HCT116 (cell line): ENCODE data around the gene NRP1. TPM values are rescaled to one million over a fixed set of nuclear protein-coding genes. Genes with fewer than 3 reads are reported as not detected.

Source experiments
- ATAC-seq: fragments of 200-7000 bp; cut with Tn5 transposase; 2 replicates; pipeline ENCODE4 v1.9.1; 2020; ENCODE audit warnings: mild to moderate bottlenecking, moderate library complexity
- BruUV-seq: library from RNA; stranded (reverse); fragments of 400-500 nt; replicated peaks from 2 replicates; lab custom pipeline; 2021; lab: Mats Ljungman, UMichigan
- CTCF ChIA-PET: fragments of 300-600 bp; sonication (Branson Sonifier 250); formaldehyde crosslinking; loops from one replicate; lab custom pipeline; 2021; ENCODE audit warnings: antibody characterized with exemption; lab: Charles Lee
- POLR2A ChIA-PET: fragments of 300-600, 350-600 bp; sonication (Branson Sonifier 250); formaldehyde crosslinking; loops from one replicate; lab custom pipeline; 2021; ENCODE audit warnings: antibody characterized with exemption; lab: Charles Lee
- RAD21 ChIA-PET, 2 experiments: fragments of 300-600 bp; sonication (Branson Sonifier 250); formaldehyde crosslinking; loops; one replicate each; lab custom pipeline; 2023; ENCODE audit warnings: low total read pairs in 2 of 2; ENCODE audit not compliant: uncharacterized antibody in 2 of 2, unreplicated experiment in 2 of 2, low non-redundant PET in 1 of 2; lab: Charles Lee
- DNase-seq: peaks from one replicate; pipeline ENCODE4 v3.0.0-alpha.2; 2010; ENCODE audit warnings: low read depth, low spot score
- H2AFZ ChIP-seq: fragments of 200-600 bp; shearing (Covaris generic), sonication (generic); 2 replicates; pipeline ENCODE4 v1.6.1; 2017; ENCODE audit warnings: low read depth, mixed run types, mixed read lengths, antibody characterized with exemption, low read length; ENCODE audit not compliant: poor library complexity, severe bottlenecking
- H3K27ac ChIP-seq: 2 replicates; pipeline ENCODE4 v1.5.1; 2012; ENCODE audit warnings: low read depth, low read length
- H3K27me3 ChIP-seq: fragments of 200-600 bp; sonication (generic); 2 replicates; pipeline ENCODE4 v1.6.1; 2016; ENCODE audit warnings: mixed run types, low read length, mixed read lengths; ENCODE audit not compliant: insufficient read depth
- H3K36me3 ChIP-seq, 2 experiments: fragments of 200-500 bp in 1 of 2; fragments of 200-600 bp in 1 of 2; sonication (Bioruptor generic) in 1 of 2; sonication (generic) in 1 of 2; 2 replicates each; pipeline versions ENCODE4 v1.5.1 to v1.6.1; 2014 to 2016; ENCODE audit warnings: low read length in 2 of 2, inconsistent platforms in 1 of 2, mixed read lengths in 1 of 2, mixed run types in 1 of 2; ENCODE audit not compliant: insufficient read depth in 2 of 2, control insufficient read depth in 1 of 2
- H3K4me1 ChIP-seq, 2 experiments: fragments of 200-600 bp in 1 of 2; sonication (generic) in 1 of 2; 2 replicates each; pipeline versions ENCODE4 v1.5.1 to v1.6.1; 2012 to 2017; ENCODE audit warnings: low read length in 2 of 2, inconsistent platforms in 1 of 2, mild to moderate bottlenecking in 1 of 2, mixed read lengths in 1 of 2, mixed run types in 1 of 2, moderate library complexity in 1 of 2; ENCODE audit not compliant: insufficient read depth in 2 of 2, control insufficient read depth in 1 of 2
- H3K4me2 ChIP-seq: fragments of 200-600 bp; sonication (generic); 2 replicates; pipeline ENCODE4 v1.6.1; 2017; ENCODE audit warnings: mixed run types, low read length, mixed read lengths
- H3K4me3 ChIP-seq, 2 experiments: fragments of 200-600 bp in 1 of 2; sonication (generic) in 1 of 2; replicated peaks in 1 of 2; 2 replicates each; pipeline ENCODE4 v1.5.1; 2011 to 2016; ENCODE audit warnings: low read length in 2 of 2, control low read depth in 1 of 2, low read depth in 1 of 2, mild to moderate bottlenecking in 1 of 2, mixed read lengths in 1 of 2, mixed run types in 1 of 2
- H3K79me2 ChIP-seq: fragments of 200-600 bp; sonication (generic); 2 replicates; pipeline ENCODE4 v1.6.1; 2017; ENCODE audit warnings: mild to moderate bottlenecking, mixed run types, low read length, moderate library complexity, mixed read lengths; ENCODE audit not compliant: insufficient read depth
- H3K9ac ChIP-seq: fragments of 200-600 bp; sonication (generic); 2 replicates; pipeline ENCODE4 v1.6.1; 2016; ENCODE audit warnings: low read length, mixed read lengths
- H3K9me2 ChIP-seq: fragments of 200-600 bp; sonication (generic), shearing (Covaris generic); 2 replicates; pipeline ENCODE4 v1.6.1; 2017; ENCODE audit warnings: mixed run types, mild to moderate bottlenecking, moderate library complexity; ENCODE audit not compliant: insufficient read depth
- H3K9me3 ChIP-seq, 2 experiments: fragments of 200-500 bp in 1 of 2; fragments of 200-600 bp in 1 of 2; sonication (Bioruptor generic) in 1 of 2; sonication (generic) in 1 of 2; 2 replicates each; pipeline ENCODE4 v1.6.1; 2014 to 2017; ENCODE audit warnings: low read length in 2 of 2, mixed read lengths in 2 of 2, inconsistent platforms in 1 of 2, low read depth in 1 of 2, mild to moderate bottlenecking in 1 of 2, mixed run types in 1 of 2, moderate library complexity in 1 of 2; ENCODE audit not compliant: control insufficient read depth in 1 of 2, insufficient read depth in 1 of 2
- H4K20me1 ChIP-seq: fragments of 200-600 bp; sonication (generic), shearing (Covaris generic); 2 replicates; pipeline ENCODE4 v1.6.1; 2017; ENCODE audit warnings: mixed run types, mild to moderate bottlenecking, moderate library complexity; ENCODE audit not compliant: insufficient read depth
- CBX3 ChIP-seq: IDR thresholded peaks from 2 replicates; pipeline ENCODE4 v1.6.1; 2012; ENCODE audit warnings: low read depth
- CTCF ChIP-seq, 3 experiments: fragments of 200-600 bp in 1 of 3; sonication (generic) in 1 of 3; IDR thresholded peaks in 2 of 3; conservative IDR thresholded peaks in 1 of 3; 2 replicates each; pipeline ENCODE4 v1.5.1; 2012 to 2017; ENCODE audit warnings: low read depth in 2 of 3, low read length in 2 of 3, antibody characterized with exemption in 1 of 3, borderline replicate concordance in 1 of 3, control low read depth in 1 of 3, mild to moderate bottlenecking in 1 of 3, mixed read lengths in 1 of 3, mixed run types in 1 of 3, moderate library complexity in 1 of 3; ENCODE audit not compliant: insufficient read depth in 1 of 3
- EGR1 ChIP-seq: IDR thresholded peaks from 2 replicates; pipeline ENCODE4 v1.6.1; 2012; ENCODE audit warnings: low read depth
- EZH2 ChIP-seq: fragments of 200-600 bp; sonication (generic); IDR thresholded peaks from 2 replicates; pipeline ENCODE4 v1.6.1; 2017; ENCODE audit warnings: antibody characterized with exemption, mixed run types
- EZH2phosphoT487 ChIP-seq: fragments of 200-600 bp; IDR thresholded peaks from 2 replicates; pipeline ENCODE4 v1.6.1; 2018; ENCODE audit warnings: antibody characterized with exemption, borderline replicate concordance
- FOSL1 ChIP-seq: IDR thresholded peaks from 2 replicates; pipeline ENCODE4 v1.6.1; 2012; ENCODE audit warnings: low read depth
- JUND ChIP-seq: IDR thresholded peaks from 2 replicates; pipeline ENCODE4 v1.6.1; 2012
- POLR2A ChIP-seq: IDR thresholded peaks from 2 replicates; pipeline ENCODE4 v1.7.0; 2011; ENCODE audit warnings: borderline replicate concordance; ENCODE audit not compliant: insufficient read depth, insufficient read length; ENCODE audit errors: extremely low read depth
- POLR2AphosphoS5 ChIP-seq: IDR thresholded peaks from 2 replicates; pipeline ENCODE4 v1.6.1; 2011; ENCODE audit warnings: mild to moderate bottlenecking, low read depth, low read length, moderate library complexity
- RAD21 ChIP-seq: IDR thresholded peaks from 2 replicates; pipeline ENCODE4 v1.6.1; 2012; ENCODE audit warnings: low read depth, mild to moderate bottlenecking
- SIN3A ChIP-seq: IDR thresholded peaks from 2 replicates; pipeline ENCODE4 v1.6.1; 2012; ENCODE audit warnings: low read depth
- SP1 ChIP-seq: IDR thresholded peaks from 2 replicates; pipeline ENCODE4 v1.6.1; 2012; ENCODE audit warnings: low read depth
- SRF ChIP-seq: IDR thresholded peaks from 2 replicates; pipeline ENCODE4 v1.6.1; 2012; ENCODE audit warnings: low read depth
- TCF7L2 ChIP-seq: IDR thresholded peaks from 2 replicates; pipeline ENCODE4 v1.7.0; 2011; ENCODE audit warnings: borderline replicate concordance, inconsistent platforms; ENCODE audit not compliant: insufficient read depth, insufficient read length; ENCODE audit errors: extremely low read depth
- YY1 ChIP-seq: IDR thresholded peaks from 2 replicates; pipeline ENCODE4 v1.6.1; 2011; ENCODE audit warnings: low read length, low read depth, moderate library complexity, mild to moderate bottlenecking; ENCODE audit not compliant: insufficient replicate concordance; ENCODE audit errors: extremely low read depth
- ZBTB33 ChIP-seq: IDR thresholded peaks from 2 replicates; pipeline ENCODE4 v1.6.1; 2011; ENCODE audit warnings: mild to moderate bottlenecking, low read length, moderate library complexity; ENCODE audit not compliant: insufficient replicate concordance; ENCODE audit errors: extremely low read depth
- ZFX ChIP-seq: fragments of 450-650 bp; IDR thresholded peaks from 2 replicates; pipeline ENCODE4 v1.6.1; 2017
- ZNF274 ChIP-seq: fragments of 200-500 bp; sonication (Bioruptor generic); IDR thresholded peaks from 2 replicates; pipeline ENCODE4 v1.6.1; 2014; ENCODE audit warnings: mild to moderate bottlenecking, low read depth, low read length, inconsistent platforms
- intact Hi-C: fragments of 100-400 bp; cut with micrococcal nuclease; formaldehyde crosslinking; loops from 2 replicates; pipeline ENCODE4 v1.10.0; 2022
- total RNA-seq: library from RNA; stranded (reverse); gene quantifications from one replicate; pipeline ENCODE4 v1.2.1, GENCODE V29; 2021; ENCODE audit not compliant: unreplicated experiment
- TF ChIP-seq, protein P1 (sequence below): IDR thresholded peaks from 2 replicates; pipeline ENCODE4 v1.6.1; 2012; ENCODE audit warnings: low read depth
- TF ChIP-seq, protein P2 (sequence below): IDR thresholded peaks from 2 replicates; pipeline ENCODE4 v1.6.1; 2012

NRP1 gene
- total RNA-seq, 1 experiment from 2014 or later = 3.8 TPM

- TF ChIP-seq JUND = no peak
- TF ChIP-seq EZH2 = no peak
Measured at GRCh38 chr10:33288127-33288526, 46.3 kb downstream of the NRP1 start (continued).

GRCh38 chr10:33287112-33287511 is 47.4 kb downstream of the NRP1 start:
- no peak for ATAC-seq
- H3K79me2 ChIP-seq = no peaks in the 10 kb centered on the region
- H3K27ac ChIP-seq = no peak overlapping the region
- H3K9me3 ChIP-seq = no peaks in the 10 kb centered on the region
- no peaks in the 10 kb centered on the region for H3K27me3 ChIP-seq
- peaks cover 14 to 19% of the 10 kb centered on the region in 2 experiments; a peak in 3 of 4 replicates for H3K4me1 ChIP-seq
- intact Hi-C loops = no loop called here
- RAD21 ChIA-PET = no interaction called here
- no peak overlapping the region for H3K9ac ChIP-seq
- no peak overlapping the region for H2AFZ ChIP-seq
- no peaks in the 10 kb centered on the region for H4K20me1 ChIP-seq
- no peak for DNase-seq
- no peaks in the 10 kb centered on the region for H3K9me2 ChIP-seq
- CTCF ChIA-PET = no interaction called here
- no peak overlapping the region for H3K4me2 ChIP-seq
- H3K4me3 ChIP-seq = no peak overlapping the region
- H3K36me3 ChIP-seq = no peaks in the 10 kb centered on the region
- no TSS peak for BruUV-seq
- POLR2A ChIA-PET = no interaction called here
- TF ChIP-seq, protein P1, sequence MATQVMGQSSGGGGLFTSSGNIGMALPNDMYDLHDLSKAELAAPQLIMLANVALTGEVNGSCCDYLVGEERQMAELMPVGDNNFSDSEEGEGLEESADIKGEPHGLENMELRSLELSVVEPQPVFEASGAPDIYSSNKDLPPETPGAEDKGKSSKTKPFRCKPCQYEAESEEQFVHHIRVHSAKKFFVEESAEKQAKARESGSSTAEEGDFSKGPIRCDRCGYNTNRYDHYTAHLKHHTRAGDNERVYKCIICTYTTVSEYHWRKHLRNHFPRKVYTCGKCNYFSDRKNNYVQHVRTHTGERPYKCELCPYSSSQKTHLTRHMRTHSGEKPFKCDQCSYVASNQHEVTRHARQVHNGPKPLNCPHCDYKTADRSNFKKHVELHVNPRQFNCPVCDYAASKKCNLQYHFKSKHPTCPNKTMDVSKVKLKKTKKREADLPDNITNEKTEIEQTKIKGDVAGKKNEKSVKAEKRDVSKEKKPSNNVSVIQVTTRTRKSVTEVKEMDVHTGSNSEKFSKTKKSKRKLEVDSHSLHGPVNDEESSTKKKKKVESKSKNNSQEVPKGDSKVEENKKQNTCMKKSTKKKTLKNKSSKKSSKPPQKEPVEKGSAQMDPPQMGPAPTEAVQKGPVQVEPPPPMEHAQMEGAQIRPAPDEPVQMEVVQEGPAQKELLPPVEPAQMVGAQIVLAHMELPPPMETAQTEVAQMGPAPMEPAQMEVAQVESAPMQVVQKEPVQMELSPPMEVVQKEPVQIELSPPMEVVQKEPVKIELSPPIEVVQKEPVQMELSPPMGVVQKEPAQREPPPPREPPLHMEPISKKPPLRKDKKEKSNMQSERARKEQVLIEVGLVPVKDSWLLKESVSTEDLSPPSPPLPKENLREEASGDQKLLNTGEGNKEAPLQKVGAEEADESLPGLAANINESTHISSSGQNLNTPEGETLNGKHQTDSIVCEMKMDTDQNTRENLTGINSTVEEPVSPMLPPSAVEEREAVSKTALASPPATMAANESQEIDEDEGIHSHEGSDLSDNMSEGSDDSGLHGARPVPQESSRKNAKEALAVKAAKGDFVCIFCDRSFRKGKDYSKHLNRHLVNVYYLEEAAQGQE = no peak
- TF ChIP-seq SRF (no peak), POLR2AphosphoS5 (no peak), RAD21 (no peak), ZBTB33 (no peak), EGR1 (no peak), CTCF (IDR thresholded peaks at IDR 0.05 in 2 of 3, conservative IDR thresholded peaks at IDR 0.05 in 1 of 3; ENCODE audit: borderline replicate concordance in 1 of 3, insufficient read depth in 1 of 3, low read depth in 2 of 3, low read length in 2 of 3) (no peak), YY1 (no peak), SP1 (no peak), POLR2A (no peak), CBX3 (no peak), ZFX (no peak), EZH2phosphoT487 (no peak), ZNF274 (no peak), TCF7L2 (no peak), FOSL1 (no peak), JUND (no peak), SIN3A (no peak)
- TF ChIP-seq, protein P2, sequence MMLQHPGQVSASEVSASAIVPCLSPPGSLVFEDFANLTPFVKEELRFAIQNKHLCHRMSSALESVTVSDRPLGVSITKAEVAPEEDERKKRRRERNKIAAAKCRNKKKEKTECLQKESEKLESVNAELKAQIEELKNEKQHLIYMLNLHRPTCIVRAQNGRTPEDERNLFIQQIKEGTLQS = no peak
